Sigmoid colon (tissue), 7 donors: ENCODE results near the gene CYB5B. TPM values are rescaled to one million over a fixed set of nuclear protein-coding genes. Genes with fewer than 3 reads are reported as not detected.

Source experiments
- DNase-seq: peaks from one replicate; pipeline ENCODE4 v3.0.0-alpha.2; 2019
- H3K27ac ChIP-seq, 4 donors: fragments of 200-600 bp; sonication (generic); one replicate each; pipeline ENCODE4 v1.5.1; 2016 to 2019; ENCODE audit warnings: mild to moderate bottlenecking in 1 of 4
- H3K27me3 ChIP-seq, 3 donors: fragments of 200-600 bp; sonication (generic); one replicate each; pipeline ENCODE4 v1.5.1; 2019; ENCODE audit warnings: mild to moderate bottlenecking in 1 of 3
- H3K36me3 ChIP-seq, 4 donors: fragments of 200-600 bp; sonication (generic); one replicate each; pipeline ENCODE4 v1.5.1; 2016 to 2019
- H3K4me1 ChIP-seq, 4 donors: fragments of 200-600 bp; sonication (generic); one replicate each; pipeline ENCODE4 v1.5.1; 2017 to 2019
- H3K4me3 ChIP-seq, 4 donors: fragments of 200-600 bp; sonication (generic); one replicate each; pipeline ENCODE4 v1.5.1; 2017 to 2019; ENCODE audit warnings: mild to moderate bottlenecking in 2 of 4, moderate library complexity in 1 of 4
- H3K9me3 ChIP-seq, 4 donors: fragments of 200-600 bp in 3 of 4; sonication (generic) in 3 of 4; one replicate each; pipeline versions ENCODE4 v1.5.1 to v1.6.1; 2013 to 2019
- CTCF ChIP-seq, 4 experiments: fragments of 450-650 bp in 3 of 4; fragments of 200-600 bp in 1 of 4; IDR thresholded peaks; one replicate each; pipeline ENCODE4 v1.5.1; 2016 to 2019; ENCODE audit warnings: antibody characterized with exemption in 4 of 4, mild to moderate bottlenecking in 3 of 4, moderate library complexity in 2 of 4
- EP300 ChIP-seq, 4 donors: sonication (generic); formaldehyde crosslinking; IDR thresholded peaks; one replicate each; pipeline ENCODE4 v1.6.1; 2017; ENCODE audit warnings: antibody characterized with exemption in 4 of 4
- POLR2A ChIP-seq, 2 donors: fragments of 450-650 bp; IDR thresholded peaks; one replicate each; pipeline ENCODE4 v1.6.1; 2016; ENCODE audit warnings: antibody characterized with exemption in 2 of 2, mild to moderate bottlenecking in 2 of 2, moderate library complexity in 2 of 2
- POLR2AphosphoS5 ChIP-seq, 4 donors: sonication (generic); formaldehyde crosslinking; IDR thresholded peaks; one replicate each; pipeline ENCODE4 v1.6.1; 2017; ENCODE audit warnings: antibody characterized with exemption in 4 of 4
- WGBS, 2 donors: extraction: QIAGEN DNeasy Blood & Tissue Kit; methylation state at CpG; one replicate each; pipeline ENCODE4 v1.1.7; 2013; 5-methylcytosine and 5-hydroxymethylcytosine counted together
- intact Hi-C: fragments of 100-400 bp; cut with DNase I; formaldehyde crosslinking; loops from one replicate; pipeline ENCODE4 v1.15.1; 2023
- polyA plus RNA-seq, 3 donors: library from polyadenylated mRNA; stranded (reverse); fragments of 200-250 nt; gene quantifications; one replicate each; pipeline ENCODE4 v1.2.3, GENCODE V29; 2013
- total RNA-seq, 4 donors: library from RNA; depleted of rRNA; stranded (reverse); fragments of >200 nt; gene quantifications; one replicate each; pipeline ENCODE4 v1.1.0, GENCODE V29; 2016
- donor health status: healthy with polysubstance abuse.
- donor health status: Bipolar disorder and iron deficiency.
- donor health status: healthy.

CYB5B gene
- total and polyA plus RNA-seq, 7 donors, result 24.4 to 196 (median 43.8) TPM

DNA sequence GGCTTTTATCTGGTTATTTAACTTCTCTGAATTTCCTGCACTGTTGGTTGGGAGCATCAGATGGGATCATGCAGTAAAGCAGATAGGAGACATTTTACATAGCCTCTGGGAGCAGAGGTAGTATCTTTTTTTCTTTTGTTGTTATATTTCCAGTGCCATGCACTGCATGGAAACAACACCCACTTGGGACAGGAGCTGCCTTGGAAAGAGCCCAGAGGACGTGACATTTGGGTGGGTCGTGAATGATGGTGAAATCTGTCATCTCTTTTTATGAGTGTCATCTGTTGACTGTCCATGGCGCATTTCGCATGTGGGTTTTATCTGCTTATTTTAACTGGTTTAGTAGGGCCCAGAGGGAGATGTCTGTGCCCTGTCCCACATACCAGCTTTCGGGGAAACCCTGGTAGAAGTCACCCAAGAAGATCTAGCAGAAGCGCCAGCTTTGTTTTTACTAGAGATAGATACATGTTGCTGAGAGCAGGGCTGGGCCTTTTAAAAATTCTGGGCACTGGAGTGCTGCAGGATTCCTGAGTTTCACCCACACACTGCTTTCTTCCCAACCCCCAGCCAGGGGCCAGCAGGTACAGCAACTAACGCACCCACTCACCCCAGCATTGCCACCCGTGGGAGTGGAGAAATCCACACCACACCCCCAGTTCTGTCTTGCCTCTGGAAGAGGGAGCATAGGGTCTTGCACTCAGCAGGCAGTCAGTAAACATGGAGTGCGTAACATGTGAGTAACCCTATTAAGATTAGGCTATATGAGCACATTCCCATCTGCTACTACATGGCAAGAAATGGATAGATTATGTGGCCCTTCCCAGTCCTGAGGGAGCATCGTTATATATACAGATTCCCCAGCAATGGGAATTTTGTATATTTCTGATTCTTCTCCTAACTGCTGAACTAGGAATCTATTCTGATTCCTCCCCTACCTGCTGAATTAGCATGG is 30.2 kb upstream of the CYB5B start:
- no peaks in the 10 kb centered on the region for H3K27me3 ChIP-seq
- no peaks in the 10 kb centered on the region for H3K36me3 ChIP-seq
- intact Hi-C loops, result loop anchor here (10.0 kb wide), 1 partner anchor 301 kb away; no protein-coding TSS in a partner anchor
- H3K9me3 ChIP-seq, result no peaks in the 10 kb centered on the region
- H3K4me1 ChIP-seq, result peaks cover 0 to 18% (median 12%) of the 10 kb centered on the region in 4 donors
- H3K4me3 ChIP-seq, result no peak overlapping the region
- H3K27ac ChIP-seq, result no peak overlapping the region
- WGBS, 2 donors, result 69 to 80% methylated on average over 10 of the region's 10 CpGs
- TF ChIP-seq POLR2A (IDR thresholded peaks at IDR 0.05) (no peak), CTCF (IDR thresholded peaks at IDR 0.05) (no peak)
- DNase-seq, result no peak

DNA sequence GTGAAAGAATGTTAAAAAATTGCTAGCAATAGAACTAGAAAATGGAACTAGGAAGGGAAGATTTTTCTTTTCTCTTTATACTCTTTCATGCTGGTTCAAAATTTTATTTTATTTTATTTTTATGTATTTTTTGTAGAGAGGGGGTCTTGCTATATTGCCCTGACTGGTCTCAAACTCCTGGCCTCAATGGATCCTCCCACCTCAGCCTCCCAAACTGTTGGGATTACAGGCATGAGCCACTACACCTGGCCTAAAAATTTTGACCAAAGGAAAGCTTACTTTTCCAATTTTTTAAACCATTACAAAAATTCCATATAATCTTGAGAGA is 28.6 kb upstream of the CYB5B start:
- DNase-seq, result no peak
- no peak for TF ChIP-seq POLR2AphosphoS5 (IDR thresholded peaks at IDR 0.05)
- TF ChIP-seq EP300 (IDR thresholded peaks at IDR 0.05), result no peak
- peak in 1 of 4 experiments; percentile 60 for TF ChIP-seq CTCF (IDR thresholded peaks at IDR 0.05)
- no peak for TF ChIP-seq POLR2A (IDR thresholded peaks at IDR 0.05)
- H3K27me3 ChIP-seq, result no peaks in the 10 kb centered on the region
- peaks cover 0 to 18% (median 12%) of the 10 kb centered on the region in 4 donors for H3K4me1 ChIP-seq
- no peak overlapping the region for H3K4me3 ChIP-seq
- intact Hi-C loops, result loop anchor here (2.0 to 10.0 kb wide), 3 partner anchors 171 to 359 kb away; partner anchors contain the start of gene NOB1
- peak overlapping the region; percentile 77 to 82 (median 80) for H3K27ac ChIP-seq
- H3K36me3 ChIP-seq, result no peaks in the 10 kb centered on the region
- no peaks in the 10 kb centered on the region for H3K9me3 ChIP-seq

DNA sequence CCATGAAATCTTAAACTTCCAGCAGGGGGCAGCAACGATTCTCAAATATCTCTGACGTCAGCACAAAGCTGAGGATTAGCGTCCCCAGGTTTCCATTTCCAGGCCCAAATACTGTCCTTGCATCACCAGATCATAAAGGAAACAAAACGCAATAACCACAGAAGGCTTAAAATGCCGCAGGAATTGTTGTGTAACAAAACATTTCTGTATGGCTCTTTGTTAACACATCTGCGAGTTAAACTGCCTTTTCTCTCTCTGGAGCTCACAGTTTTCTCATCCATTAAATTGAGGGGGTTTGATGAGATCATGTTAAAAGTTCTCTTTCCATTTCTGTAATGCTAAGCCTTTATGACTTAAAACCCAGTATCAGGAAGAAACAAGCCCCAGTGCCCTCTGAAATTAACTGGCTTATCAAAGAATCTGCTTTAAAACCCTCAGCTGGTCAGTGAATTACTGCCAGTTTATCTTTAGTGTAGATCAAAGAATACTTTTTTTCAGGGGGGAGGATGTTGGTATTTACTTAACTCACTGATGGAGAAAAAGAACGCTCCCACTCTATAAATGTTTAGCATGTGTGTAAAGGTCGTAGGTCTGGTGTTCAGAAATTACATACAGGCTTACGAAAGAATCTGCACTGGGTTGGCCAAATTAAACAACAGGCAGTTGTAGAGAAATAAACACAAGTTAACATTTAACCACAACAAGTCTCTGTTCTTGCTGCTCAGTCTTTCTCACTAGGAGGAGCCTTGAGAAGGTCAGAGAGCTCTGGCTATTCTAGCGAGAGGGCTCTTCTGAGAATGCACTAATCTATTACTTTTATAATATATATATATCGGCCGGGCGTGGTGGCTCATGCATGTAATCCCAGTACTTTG is 28.0 kb upstream of the CYB5B start:
- WGBS, 2 donors, result 4 to 31% methylated on average over 13 of the region's 13 CpGs

More for the DNA sequence above, 28.0 kb upstream of the CYB5B start:
- intact Hi-C loops, result loop anchor here (2.0 to 10.0 kb wide), 3 partner anchors 170 to 358 kb away; partner anchors contain the start of gene NOB1
- H3K27me3 ChIP-seq, result no peaks in the 10 kb centered on the region
- H3K27ac ChIP-seq, result peak overlapping the region; percentile 77 to 82 (median 80)
- H3K4me1 ChIP-seq, result peaks cover 0 to 18% (median 12%) of the 10 kb centered on the region in 4 donors
- peak; percentile 89 for DNase-seq
- H3K36me3 ChIP-seq, result no peaks in the 10 kb centered on the region
- TF ChIP-seq POLR2AphosphoS5 (IDR thresholded peaks at IDR 0.05) (peak in 3 of 4 donors; percentile 18 to 26 (median 19)), CTCF (IDR thresholded peaks at IDR 0.05) (peak; percentile 16 to 67 (median 66)), POLR2A (IDR thresholded peaks at IDR 0.05) (no peak), EP300 (IDR thresholded peaks at IDR 0.05) (peak in 1 of 4 donors; percentile 6)
- no peaks in the 10 kb centered on the region for H3K9me3 ChIP-seq
- H3K4me3 ChIP-seq, result no peak overlapping the region
